K562 (cell line): ENCODE results near the gene PPP6R1. TPM values are rescaled to one million over a fixed set of nuclear protein-coding genes. Genes with fewer than 3 reads are reported as not detected.

Source experiments
- BRCA1 ChIP-seq, 2 experiments: fragments of 450-650 bp in 1 of 2; sonication (generic) in 1 of 2; formaldehyde crosslinking in 1 of 2; IDR thresholded peaks; 2 replicates each; pipeline versions ENCODE4 v1.5.0 to v1.6.1; 2017 to 2020; ENCODE audit warnings: mild to moderate bottlenecking in 1 of 2, missing genetic modification reagents in 1 of 2
- CEBPG ChIP-seq, 3 experiments: fragments of 200-800 bp in 1 of 3; sonication (Bioruptor generic) in 1 of 3; sonication (generic) in 1 of 3; formaldehyde crosslinking in 1 of 3; IDR thresholded peaks in 2 of 3; conservative IDR thresholded peaks in 1 of 3; 2 replicates each; pipeline versions ENCODE4 v1.6.1 to v1.8.0; 2016 to 2022; ENCODE audit warnings: missing compliant biosample characterization in 2 of 3, missing genetic modification characterization in 2 of 3, mild to moderate bottlenecking in 1 of 3, missing genetic modification reagents in 1 of 3
- CHD2 ChIP-seq: IDR thresholded peaks from 2 replicates; pipeline ENCODE4 v1.6.1; 2011; ENCODE audit warnings: low read depth, low read length
- FOXK2 ChIP-seq, 2 experiments: fragments of 450-650 bp; IDR thresholded peaks in 1 of 2; conservative IDR thresholded peaks in 1 of 2; 2 replicates each; pipeline ENCODE4 v1.6.1; 2016; ENCODE audit warnings: low read depth in 2 of 2, mild to moderate bottlenecking in 1 of 2
- HEY1 ChIP-seq: fragments of 250-450 bp; sonication (Bioruptor Pico); IDR thresholded peaks from 2 replicates; pipeline ENCODE4 v1.5.0; 2020; ENCODE audit warnings: mild to moderate bottlenecking, moderate library complexity, borderline replicate concordance
- KLF6 ChIP-seq: fragments of 250-450 bp; sonication (Bioruptor Pico); IDR thresholded peaks from 2 replicates; pipeline ENCODE4 v1.4.0; 2020; ENCODE audit warnings: mild to moderate bottlenecking, moderate library complexity, borderline replicate concordance
- NFYB ChIP-seq: IDR thresholded peaks from 2 replicates; pipeline ENCODE4 v1.6.1; 2011; ENCODE audit warnings: mild to moderate bottlenecking, moderate library complexity; ENCODE audit not compliant: insufficient read length; ENCODE audit errors: extremely low read depth
- NR2F6 ChIP-seq: fragments of 450-650 bp; formaldehyde crosslinking; IDR thresholded peaks from 2 replicates; pipeline ENCODE4 v1.4.0; 2020; ENCODE audit warnings: mild to moderate bottlenecking
- PML ChIP-seq: IDR thresholded peaks from 2 replicates; pipeline ENCODE4 v1.6.1; 2012; ENCODE audit warnings: low read length, inconsistent platforms
- TEAD1 ChIP-seq, 2 experiments: fragments of 450-650 bp in 1 of 2; sonication (generic) in 1 of 2; formaldehyde crosslinking; IDR thresholded peaks; 2 replicates each; pipeline versions ENCODE4 v1.4.0 to v1.8.0; 2020 to 2022; ENCODE audit warnings: mild to moderate bottlenecking in 2 of 2, missing genetic modification reagents in 1 of 2
- ZKSCAN1 ChIP-seq: fragments of 150-350 bp; IDR thresholded peaks from 2 replicates; pipeline ENCODE4 v1.6.1; 2016; ENCODE audit warnings: low read depth, low read length
- polyA plus RNA-seq, 8 experiments: library from polyadenylated mRNA; depleted of rRNA in 4 of 8; stranded (reverse) in 5 of 8; unstranded in 3 of 8; fragments of >200 nt; fragmentation: Nextera tagmentation in 2 of 8; fragmentation: Illumina TruSeq in 1 of 8; extraction: Ambion mirVana in 2 of 8; extraction: Trizol in 1 of 8; gene quantifications; 2 replicates each; pipeline versions ENCODE4 v1.2.1 to v1.2.3, GENCODE V29; 2011 to 2014; ENCODE audit warnings: inconsistent platforms in 1 of 8, missing spikeins in 1 of 8
- total RNA-seq, 7 experiments: library from RNA; depleted of rRNA in 6 of 7; stranded (reverse); fragments of >200 nt in 6 of 7; fragmentation: Illumina TruSeq in 2 of 7; extraction: Trizol in 2 of 7; gene quantifications; 2 replicates each; pipeline versions ENCODE4 v1.2.1 to v1.2.3, GENCODE V29; 2011 to 2021; ENCODE audit warnings: low replicate concordance in 1 of 7
- TF ChIP-seq, protein P1 (sequence below): sonication (generic); formaldehyde crosslinking; IDR thresholded peaks from 2 replicates; pipeline ENCODE4 v1.8.0; 2022; ENCODE audit warnings: mild to moderate bottlenecking, low read depth, missing genetic modification reagents
- TF ChIP-seq, protein P2 (sequence below), 2 experiments: IDR thresholded peaks; 2 replicates each; pipeline ENCODE4 v1.6.1; 2012; ENCODE audit warnings: improper control_type of control experiment in 2 of 2, low read depth in 2 of 2, low read length in 2 of 2, borderline replicate concordance in 1 of 2

PPP6R1 gene
- total and polyA plus RNA-seq, 9 of the 15 experiments (the other 6 are each of a cell fraction or from before 2014, with no cell fraction given): 0.48 to 135 (median 37.2) TPM

DNA sequence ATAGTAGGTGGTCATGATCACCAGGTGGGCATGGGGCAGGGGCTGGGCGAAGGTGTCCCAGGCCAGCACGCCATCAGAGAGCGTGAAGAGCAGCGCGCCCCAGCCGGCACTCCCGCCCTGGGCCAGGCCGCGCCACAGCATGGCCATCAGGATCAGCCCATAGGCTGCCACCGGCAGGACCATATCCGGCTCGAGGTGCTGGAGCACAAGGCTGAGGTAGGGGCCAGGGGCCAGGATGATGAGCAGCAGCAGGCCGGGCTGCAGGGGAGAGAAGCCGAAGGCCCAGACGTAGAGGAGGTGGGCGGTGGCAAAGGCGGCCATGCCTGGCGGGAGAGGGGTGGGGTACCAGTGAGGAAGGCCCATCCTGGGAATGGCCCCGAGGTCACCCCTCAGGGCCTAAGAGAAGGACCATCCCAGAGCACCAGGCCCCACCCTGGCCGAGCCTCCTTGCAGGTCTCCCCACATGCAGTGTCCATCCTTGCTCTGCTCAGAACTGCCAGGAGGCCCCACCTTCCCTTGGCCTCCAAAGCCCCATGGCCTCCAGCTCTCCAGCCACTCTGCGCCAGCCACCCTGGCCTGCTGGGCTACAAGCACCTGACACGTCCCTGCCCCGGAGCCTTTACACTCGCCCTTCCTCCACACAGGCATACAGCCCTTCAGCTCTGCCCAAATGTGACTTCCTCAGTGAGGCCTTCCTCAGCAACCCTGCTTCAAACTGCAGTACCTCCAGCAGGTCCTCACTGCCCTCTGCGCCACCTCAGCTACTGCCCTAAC lies 31.4 kb downstream of the PPP6R1 start (continued):
- TF ChIP-seq, protein P1, sequence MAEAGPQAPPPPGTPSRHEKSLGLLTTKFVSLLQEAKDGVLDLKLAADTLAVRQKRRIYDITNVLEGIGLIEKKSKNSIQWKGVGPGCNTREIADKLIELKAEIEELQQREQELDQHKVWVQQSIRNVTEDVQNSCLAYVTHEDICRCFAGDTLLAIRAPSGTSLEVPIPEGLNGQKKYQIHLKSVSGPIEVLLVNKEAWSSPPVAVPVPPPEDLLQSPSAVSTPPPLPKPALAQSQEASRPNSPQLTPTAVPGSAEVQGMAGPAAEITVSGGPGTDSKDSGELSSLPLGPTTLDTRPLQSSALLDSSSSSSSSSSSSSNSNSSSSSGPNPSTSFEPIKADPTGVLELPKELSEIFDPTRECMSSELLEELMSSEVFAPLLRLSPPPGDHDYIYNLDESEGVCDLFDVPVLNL (CRISPR knock-in tag): no peak
- TF ChIP-seq CEBPG (CRISPR knock-in tag; IDR thresholded peaks at IDR 0.05) (no peak), CEBPG (tag; conservative IDR thresholded peaks at IDR 0.05 in 1 of 2, IDR thresholded peaks at IDR 0.05 in 1 of 2) (no peak), CHD2 (no peak), BRCA1 (IDR thresholded peaks at IDR 0.05) (no peak), BRCA1 (CRISPR knock-in tag; IDR thresholded peaks at IDR 0.05) (no peak), PML (no peak), HEY1 (CRISPR knock-in tag) (no peak), KLF6 (CRISPR knock-in tag) (no peak), FOXK2 (conservative IDR thresholded peaks at IDR 0.05 in 1 of 2, IDR thresholded peaks at IDR 0.05 in 1 of 2; ENCODE audit: low read depth in 2 of 2) (no peak), NFYB (no peak), TEAD1 (CRISPR knock-in tag; IDR thresholded peaks at IDR 0.05) (no peak), ZKSCAN1 (peak; percentile 64; the same call in 1 of the 2 replicates), NR2F6 (CRISPR knock-in tag) (no peak)
- TF ChIP-seq, protein P2, sequence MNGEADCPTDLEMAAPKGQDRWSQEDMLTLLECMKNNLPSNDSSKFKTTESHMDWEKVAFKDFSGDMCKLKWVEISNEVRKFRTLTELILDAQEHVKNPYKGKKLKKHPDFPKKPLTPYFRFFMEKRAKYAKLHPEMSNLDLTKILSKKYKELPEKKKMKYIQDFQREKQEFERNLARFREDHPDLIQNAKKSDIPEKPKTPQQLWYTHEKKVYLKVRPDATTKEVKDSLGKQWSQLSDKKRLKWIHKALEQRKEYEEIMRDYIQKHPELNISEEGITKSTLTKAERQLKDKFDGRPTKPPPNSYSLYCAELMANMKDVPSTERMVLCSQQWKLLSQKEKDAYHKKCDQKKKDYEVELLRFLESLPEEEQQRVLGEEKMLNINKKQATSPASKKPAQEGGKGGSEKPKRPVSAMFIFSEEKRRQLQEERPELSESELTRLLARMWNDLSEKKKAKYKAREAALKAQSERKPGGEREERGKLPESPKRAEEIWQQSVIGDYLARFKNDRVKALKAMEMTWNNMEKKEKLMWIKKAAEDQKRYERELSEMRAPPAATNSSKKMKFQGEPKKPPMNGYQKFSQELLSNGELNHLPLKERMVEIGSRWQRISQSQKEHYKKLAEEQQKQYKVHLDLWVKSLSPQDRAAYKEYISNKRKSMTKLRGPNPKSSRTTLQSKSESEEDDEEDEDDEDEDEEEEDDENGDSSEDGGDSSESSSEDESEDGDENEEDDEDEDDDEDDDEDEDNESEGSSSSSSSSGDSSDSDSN (IDR thresholded peaks at IDR 0.05; ENCODE audit: borderline replicate concordance in 1 of 2, low read depth in 2 of 2, low read length in 2 of 2): no peak
